A549 (cell line): ENCODE measurements around the gene SNUPN.

Experiments used
- CTCF ChIP-seq: fragments of >200 bp; sonication (Bioruptor Twin); formaldehyde crosslinking; IDR thresholded peaks from 3 replicates; pipeline ENCODE4 v1.5.1; 2016
- ESRRA ChIP-seq: fragments of 150-350 bp; IDR thresholded peaks from 2 replicates; pipeline ENCODE4 v1.6.1; 2014; ENCODE audit warnings: mild to moderate bottlenecking, low read length, borderline replicate concordance
- HDAC2 ChIP-seq: fragments of 200-600 bp; sonication (generic); IDR thresholded peaks from 2 replicates; pipeline ENCODE4 v1.6.1; 2016
- HOXA7 ChIP-seq: fragments of 250-450 bp; sonication (Bioruptor Pico); IDR thresholded peaks from 2 replicates; pipeline ENCODE4 v1.5.0; 2020; ENCODE audit warnings: mild to moderate bottlenecking, moderate library complexity
- JUN ChIP-seq, 2 experiments: fragments of >200 bp; sonication (Bioruptor Twin); formaldehyde crosslinking; IDR thresholded peaks; 2 replicates in 1 of 2; 3 replicates in 1 of 2; pipeline ENCODE4 v1.6.1; 2016 to 2017
- MAFK ChIP-seq: fragments of 450-650 bp; IDR thresholded peaks from 2 replicates; pipeline ENCODE4 v1.6.1; 2014; ENCODE audit not compliant: partially characterized antibody
- MAX ChIP-seq: IDR thresholded peaks from 2 replicates; pipeline ENCODE4 v1.6.1; 2012
- POLR2A ChIP-seq: IDR thresholded peaks from 2 replicates; pipeline ENCODE4 v1.6.1; 2012; ENCODE audit warnings: mild to moderate bottlenecking, low read length
- RCOR1 ChIP-seq: fragments of 150-350 bp; IDR thresholded peaks from 2 replicates; pipeline ENCODE4 v1.6.1; 2014; ENCODE audit warnings: antibody characterized with exemption, low read length, low read depth
- TF ChIP-seq, protein P1 (sequence below): fragments of 150-350 bp; IDR thresholded peaks from 2 replicates; pipeline ENCODE4 v1.6.1; 2014; ENCODE audit warnings: low read depth, mild to moderate bottlenecking, low read length
- TF ChIP-seq, protein P2 (sequence below): fragments of 200-600 bp; sonication (generic); IDR thresholded peaks from 2 replicates; pipeline ENCODE4 v1.6.1; 2016; ENCODE audit warnings: antibody characterized with exemption, mild to moderate bottlenecking, moderate library complexity
- TF ChIP-seq, protein P3 (sequence below): fragments of 250-450 bp; sonication (Bioruptor Pico); IDR thresholded peaks from 2 replicates; pipeline ENCODE4 v1.5.0; 2021; ENCODE audit warnings: mild to moderate bottlenecking, moderate library complexity, borderline replicate concordance

DNA sequence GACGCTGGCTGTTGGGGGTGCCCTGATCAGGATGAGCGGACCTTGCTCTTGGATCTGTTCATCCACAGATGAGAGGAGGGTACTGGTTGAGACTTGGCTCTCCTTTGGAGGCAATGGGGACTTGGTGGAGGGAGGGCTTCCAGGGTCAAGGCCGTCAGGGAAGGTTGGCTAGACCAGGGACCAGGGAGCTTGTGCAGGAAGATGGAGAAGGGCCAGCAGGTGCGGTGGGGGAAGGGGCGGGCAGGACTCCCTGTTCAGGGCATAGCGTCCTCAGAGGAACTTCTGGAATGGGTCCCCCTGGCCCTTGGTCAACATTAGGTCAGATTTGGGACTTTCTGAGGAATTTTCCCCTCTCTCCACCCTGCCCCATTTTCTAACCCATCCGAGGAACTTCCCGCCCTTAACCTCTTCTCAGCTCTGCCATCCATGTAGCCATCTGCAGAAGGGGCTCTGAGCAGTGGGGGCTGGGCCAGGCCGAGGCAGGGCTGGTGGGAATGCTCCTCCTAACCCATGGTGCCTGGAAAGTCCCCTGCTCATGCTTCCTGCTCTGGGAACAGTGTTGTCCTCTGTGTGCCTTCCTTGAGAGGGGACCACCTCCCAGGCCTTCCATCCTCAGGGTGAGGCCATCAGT lies 33.7 kb upstream of the SNUPN start:
- TF ChIP-seq HOXA7 (CRISPR knock-in tag) (no peak), MAX (no peak), POLR2A (no peak), CTCF (no peak), ESRRA (no peak), RCOR1 (no peak), MAFK (no peak), HDAC2 (no peak), JUN (IDR thresholded peaks at IDR 0.05) (no peak)
- TF ChIP-seq, protein P1, sequence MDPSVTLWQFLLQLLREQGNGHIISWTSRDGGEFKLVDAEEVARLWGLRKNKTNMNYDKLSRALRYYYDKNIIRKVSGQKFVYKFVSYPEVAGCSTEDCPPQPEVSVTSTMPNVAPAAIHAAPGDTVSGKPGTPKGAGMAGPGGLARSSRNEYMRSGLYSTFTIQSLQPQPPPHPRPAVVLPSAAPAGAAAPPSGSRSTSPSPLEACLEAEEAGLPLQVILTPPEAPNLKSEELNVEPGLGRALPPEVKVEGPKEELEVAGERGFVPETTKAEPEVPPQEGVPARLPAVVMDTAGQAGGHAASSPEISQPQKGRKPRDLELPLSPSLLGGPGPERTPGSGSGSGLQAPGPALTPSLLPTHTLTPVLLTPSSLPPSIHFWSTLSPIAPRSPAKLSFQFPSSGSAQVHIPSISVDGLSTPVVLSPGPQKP = no peak
- TF ChIP-seq, protein P2, sequence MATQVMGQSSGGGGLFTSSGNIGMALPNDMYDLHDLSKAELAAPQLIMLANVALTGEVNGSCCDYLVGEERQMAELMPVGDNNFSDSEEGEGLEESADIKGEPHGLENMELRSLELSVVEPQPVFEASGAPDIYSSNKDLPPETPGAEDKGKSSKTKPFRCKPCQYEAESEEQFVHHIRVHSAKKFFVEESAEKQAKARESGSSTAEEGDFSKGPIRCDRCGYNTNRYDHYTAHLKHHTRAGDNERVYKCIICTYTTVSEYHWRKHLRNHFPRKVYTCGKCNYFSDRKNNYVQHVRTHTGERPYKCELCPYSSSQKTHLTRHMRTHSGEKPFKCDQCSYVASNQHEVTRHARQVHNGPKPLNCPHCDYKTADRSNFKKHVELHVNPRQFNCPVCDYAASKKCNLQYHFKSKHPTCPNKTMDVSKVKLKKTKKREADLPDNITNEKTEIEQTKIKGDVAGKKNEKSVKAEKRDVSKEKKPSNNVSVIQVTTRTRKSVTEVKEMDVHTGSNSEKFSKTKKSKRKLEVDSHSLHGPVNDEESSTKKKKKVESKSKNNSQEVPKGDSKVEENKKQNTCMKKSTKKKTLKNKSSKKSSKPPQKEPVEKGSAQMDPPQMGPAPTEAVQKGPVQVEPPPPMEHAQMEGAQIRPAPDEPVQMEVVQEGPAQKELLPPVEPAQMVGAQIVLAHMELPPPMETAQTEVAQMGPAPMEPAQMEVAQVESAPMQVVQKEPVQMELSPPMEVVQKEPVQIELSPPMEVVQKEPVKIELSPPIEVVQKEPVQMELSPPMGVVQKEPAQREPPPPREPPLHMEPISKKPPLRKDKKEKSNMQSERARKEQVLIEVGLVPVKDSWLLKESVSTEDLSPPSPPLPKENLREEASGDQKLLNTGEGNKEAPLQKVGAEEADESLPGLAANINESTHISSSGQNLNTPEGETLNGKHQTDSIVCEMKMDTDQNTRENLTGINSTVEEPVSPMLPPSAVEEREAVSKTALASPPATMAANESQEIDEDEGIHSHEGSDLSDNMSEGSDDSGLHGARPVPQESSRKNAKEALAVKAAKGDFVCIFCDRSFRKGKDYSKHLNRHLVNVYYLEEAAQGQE = no peak
- TF ChIP-seq, protein P3, sequence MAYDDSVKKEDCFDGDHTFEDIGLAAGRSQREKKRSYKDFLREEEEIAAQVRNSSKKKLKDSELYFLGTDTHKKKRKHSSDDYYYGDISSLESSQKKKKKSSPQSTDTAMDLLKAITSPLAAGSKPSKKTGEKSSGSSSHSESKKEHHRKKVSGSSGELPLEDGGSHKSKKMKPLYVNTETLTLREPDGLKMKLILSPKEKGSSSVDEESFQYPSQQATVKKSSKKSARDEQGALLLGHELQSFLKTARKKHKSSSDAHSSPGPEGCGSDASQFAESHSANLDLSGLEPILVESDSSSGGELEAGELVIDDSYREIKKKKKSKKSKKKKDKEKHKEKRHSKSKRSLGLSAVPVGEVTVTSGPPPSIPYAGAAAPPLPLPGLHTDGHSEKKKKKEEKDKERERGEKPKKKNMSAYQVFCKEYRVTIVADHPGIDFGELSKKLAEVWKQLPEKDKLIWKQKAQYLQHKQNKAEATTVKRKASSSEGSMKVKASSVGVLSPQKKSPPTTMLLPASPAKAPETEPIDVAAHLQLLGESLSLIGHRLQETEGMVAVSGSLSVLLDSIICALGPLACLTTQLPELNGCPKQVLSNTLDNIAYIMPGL (CRISPR knock-in tag) = no peak
